ENCODE data around the gene CDHR2. TPM values are rescaled to one million over a fixed set of nuclear protein-coding genes. Genes with fewer than 3 reads are reported as not detected.

Gene CDHR2
- total RNA-seq, 1 donor from 2014 or later: 1.6 TPM

- H3K4me1 Mint-ChIP-seq (ENCODE audit: low read depth): no peaks in the 10 kb centered on the region
- H3K27me3 Mint-ChIP-seq: peaks cover 88% of the 10 kb centered on the region
- no peaks in the 10 kb centered on the region for H3K36me3 Mint-ChIP-seq (ENCODE audit: insufficient read depth)
- no peaks in the 10 kb centered on the region for H3K9me3 Mint-ChIP-seq (ENCODE audit: low read depth)
- no peak for DNase-seq (ENCODE audit: low spot score, unreplicated experiment)
- H3K4me3 Mint-ChIP-seq (ENCODE audit: low read depth): no peak overlapping the region
- H3K27ac Mint-ChIP-seq: no peak overlapping the region
- TF ChIP-seq CTCF (IDR thresholded peaks at IDR 0.05; ENCODE audit: unreplicated experiment): no peak
Measured at GRCh38 chr5:176624142-176624541, 75.0 kb downstream of the CDHR2 start.

- Mint-ChIP-seq H3K27ac (no peak overlapping the region), H3K4me3 (ENCODE audit: low read depth) (no peak overlapping the region), H3K9me3 (ENCODE audit: low read depth) (no peaks in the 10 kb centered on the region), H3K27me3 (peaks cover 88% of the 10 kb centered on the region), H3K4me1 (ENCODE audit: low read depth) (no peaks in the 10 kb centered on the region), H3K36me3 (ENCODE audit: insufficient read depth) (no peaks in the 10 kb centered on the region)
- no peak for TF ChIP-seq CTCF (IDR thresholded peaks at IDR 0.05; ENCODE audit: unreplicated experiment)
- DNase-seq (ENCODE audit: low spot score, unreplicated experiment): no peak
Measured at GRCh38 chr5:176624938-176625337, 75.8 kb downstream of the CDHR2 start.

- Mint-ChIP-seq H3K27ac (no peak overlapping the region), H3K9me3 (ENCODE audit: low read depth) (no peaks in the 10 kb centered on the region), H3K4me1 (ENCODE audit: low read depth) (no peaks in the 10 kb centered on the region), H3K4me3 (ENCODE audit: low read depth) (no peak overlapping the region), H3K36me3 (ENCODE audit: insufficient read depth) (no peaks in the 10 kb centered on the region), H3K27me3 (peaks cover 84% of the 10 kb centered on the region)
- no peak for DNase-seq (ENCODE audit: low spot score, unreplicated experiment)
- TF ChIP-seq CTCF (IDR thresholded peaks at IDR 0.05; ENCODE audit: unreplicated experiment): no peak
Measured at GRCh38 chr5:176625512-176625911, 76.4 kb downstream of the CDHR2 start.

- TF ChIP-seq CTCF (IDR thresholded peaks at IDR 0.05; ENCODE audit: unreplicated experiment): no peak
- Mint-ChIP-seq H3K27me3 (peaks cover 85% of the 10 kb centered on the region), H3K9me3 (ENCODE audit: low read depth) (no peaks in the 10 kb centered on the region), H3K4me3 (ENCODE audit: low read depth) (no peak overlapping the region), H3K4me1 (ENCODE audit: low read depth) (peaks cover 3% of the 10 kb centered on the region), H3K27ac (no peak overlapping the region), H3K36me3 (ENCODE audit: insufficient read depth) (no peaks in the 10 kb centered on the region)
- DNase-seq (ENCODE audit: low spot score, unreplicated experiment): no peak
Measured at GRCh38 chr5:176625966-176626875, 77.1 kb downstream of the CDHR2 start.

GRCh38 chr5:176626876-176627236 lies 77.7 kb downstream of the CDHR2 start:
- Mint-ChIP-seq H3K4me1 (ENCODE audit: low read depth) (peaks cover 3% of the 10 kb centered on the region), H3K27ac (no peak overlapping the region), H3K27me3 (peaks cover 86% of the 10 kb centered on the region), H3K4me3 (ENCODE audit: low read depth) (no peak overlapping the region), H3K36me3 (ENCODE audit: insufficient read depth) (no peaks in the 10 kb centered on the region), H3K9me3 (ENCODE audit: low read depth) (no peaks in the 10 kb centered on the region)
- no peak for DNase-seq (ENCODE audit: low spot score, unreplicated experiment)
- no peak for TF ChIP-seq CTCF (IDR thresholded peaks at IDR 0.05; ENCODE audit: unreplicated experiment)
